Inflammatory macrophage treated with lipopolysaccharide for 1 hour (primary cell): Measurements from ENCODE around the gene SGTA.
A peak's percentile ranks its signal among the peaks of the same experiment; 100 is the strongest.
"Not testable (repeated sequence)": the region's sequence is repeated elsewhere in the genome, so short reads cannot be mapped to it uniquely, and the experiment has no call there.

Source experiments
- DNase-seq, 2 donors: peaks; one replicate each; pipeline ENCODE4 v3.0.0-alpha.2; 2020 to 2022

SGTA gene

GRCh38 chr19:2782936-2783780 lies at the start of gene SGTA:
Gene SGTA (minus strand): TSS chr19:2783273. CDS start chr19:2769068, 14,205 bp downstream.
- peak; percentile 99 to 100 for DNase-seq

- no peak for DNase-seq
Observed at GRCh38 chr19:2827840-2828489, 44.9 kb upstream of the SGTA start.

- no peak for DNase-seq
Observed at GRCh38 chr19:2827022-2827421, 43.9 kb upstream of the SGTA start.

- DNase-seq: no peak
Observed at GRCh38 chr19:2824129-2824528, 41.1 kb upstream of the SGTA start.

GRCh38 chr19:2823646-2824045 lies 40.6 kb upstream of the SGTA start:
- DNase-seq: no peak

- DNase-seq: no peak
Observed at GRCh38 chr19:2822846-2823245, 39.8 kb upstream of the SGTA start.

- no peak for DNase-seq
Observed at GRCh38 chr19:2820112-2820702, 37.1 kb upstream of the SGTA start.

- peak; percentile 92 to 97 for DNase-seq
Observed at GRCh38 chr19:2819540-2820111, 36.6 kb upstream of the SGTA start, which contains the start of gene ZNF554. Gene ZNF554 (plus strand): TSS chr19:2819868. CDS start chr19:2820072, 204 bp downstream.

GRCh38 chr19:2817237-2817829 lies 34.3 kb upstream of the SGTA start:
- not testable (repeated sequence) for DNase-seq

GRCh38 chr19:2816641-2817040 lies 33.6 kb upstream of the SGTA start:
- no peak for DNase-seq

- DNase-seq: no peak
Observed at GRCh38 chr19:2815923-2816322, 32.9 kb upstream of the SGTA start.

- DNase-seq: no peak
Observed at GRCh38 chr19:2815191-2815614, 32.1 kb upstream of the SGTA start.

GRCh38 chr19:2814426-2814825 lies 31.4 kb upstream of the SGTA start:
- no peak for DNase-seq

GRCh38 chr19:2813235-2814160 lies 30.4 kb upstream of the SGTA start:
- no peak for DNase-seq

GRCh38 chr19:2812414-2813234 lies 29.6 kb upstream of the SGTA start:
- no peak for DNase-seq

- DNase-seq: no peak
Observed at GRCh38 chr19:2811735-2812413, 28.8 kb upstream of the SGTA start.

- DNase-seq: no peak
Observed at GRCh38 chr19:2811221-2811722, 28.2 kb upstream of the SGTA start.

- DNase-seq: no peak
Observed at GRCh38 chr19:2810141-2811091, 27.3 kb upstream of the SGTA start.
